Vagina (tissue), 2 donors: ENCODE measurements around the gene NEDD4L. TPM values are rescaled to one million over a fixed set of nuclear protein-coding genes. Genes with fewer than 3 reads are reported as not detected.

ENCODE experiments used
- DNase-seq, 2 donors: peaks; one replicate each; pipeline ENCODE4 v3.0.0-alpha.2; 2017; ENCODE audit errors: extremely low spot score in 2 of 2
- H3K27ac ChIP-seq: fragments of 200-600 bp; sonication (generic); one replicate; pipeline ENCODE4 v1.5.1; 2019
- H3K27me3 ChIP-seq: fragments of 200-600 bp; sonication (generic); one replicate; pipeline ENCODE4 v1.5.1; 2019
- H3K36me3 ChIP-seq, 2 donors: fragments of 200-600 bp; sonication (generic); one replicate each; pipeline ENCODE4 v1.5.1; 2017 to 2019
- H3K4me1 ChIP-seq: fragments of 200-600 bp; sonication (generic); one replicate; pipeline ENCODE4 v1.5.1; 2019
- H3K4me3 ChIP-seq, 2 donors: fragments of 200-600 bp; sonication (generic); 1 replicate in 1 of 2; 2 replicates in 1 of 2; pipeline ENCODE4 v1.5.1; 2016 to 2019
- H3K9me3 ChIP-seq: fragments of 200-600 bp; sonication (generic); one replicate; pipeline ENCODE4 v1.5.1; 2019
- CTCF ChIP-seq, 3 experiments: fragments of 450-650 bp in 2 of 3; fragments of 200-600 bp in 1 of 3; sonication (generic) in 1 of 3; IDR thresholded peaks; one replicate each; pipeline ENCODE4 v1.5.1; 2017 to 2019; ENCODE audit warnings: antibody characterized with exemption in 3 of 3, mild to moderate bottlenecking in 2 of 3, moderate library complexity in 2 of 3
- POLR2A ChIP-seq, 2 donors: fragments of 450-650 bp; IDR thresholded peaks; one replicate each; pipeline ENCODE4 v1.6.1; 2017; ENCODE audit warnings: antibody characterized with exemption in 2 of 2, mild to moderate bottlenecking in 2 of 2, moderate library complexity in 2 of 2
- POLR2AphosphoS5 ChIP-seq, 2 donors: sonication (generic); formaldehyde crosslinking; IDR thresholded peaks; one replicate each; pipeline ENCODE4 v1.9.0; 2017; ENCODE audit warnings: antibody characterized with exemption in 2 of 2, mild to moderate bottlenecking in 2 of 2, low read depth in 1 of 2; ENCODE audit not compliant: insufficient read depth in 1 of 2
- intact Hi-C: fragments of 100-400 bp; cut with DNase I; formaldehyde crosslinking; loops from one replicate; pipeline ENCODE4 v1.15.1; 2023
- total RNA-seq: library from RNA; depleted of rRNA; stranded (reverse); fragments of >200 nt; gene quantifications from one replicate; pipeline ENCODE4 v1.2.3, GENCODE V29; 2016

The NEDD4L gene
- total RNA-seq, 1 donor from 2014 or later = 42.2 TPM

- Histone ChIP-seq H3K36me3 (no peaks in the 10 kb centered on the region), H3K27ac (no peak overlapping the region), H3K9me3 (no peaks in the 10 kb centered on the region), H3K4me3 (no peak overlapping the region), H3K27me3 (no peaks in the 10 kb centered on the region), H3K4me1 (peaks cover 10% of the 10 kb centered on the region)
- intact Hi-C loops = no loop called here
- no peak for DNase-seq
- TF ChIP-seq CTCF (IDR thresholded peaks at IDR 0.05) (no peak), POLR2A (IDR thresholded peaks at IDR 0.05) (no peak), POLR2AphosphoS5 (IDR thresholded peaks at IDR 0.05; ENCODE audit: insufficient read depth in 1 of 2, low read depth in 1 of 2) (no peak)
Observed at GRCh38 chr18:58218117-58218516, 174.1 kb downstream of the NEDD4L start.

GRCh38 chr18:58221060-58221725, 177.2 kb downstream of the NEDD4L start:
- no peaks in the 10 kb centered on the region for H3K36me3 ChIP-seq
- TF ChIP-seq POLR2AphosphoS5 (IDR thresholded peaks at IDR 0.05; ENCODE audit: insufficient read depth in 1 of 2, low read depth in 1 of 2) (peak in 1 of 2 donors; percentile 36), CTCF (IDR thresholded peaks at IDR 0.05) (no peak), POLR2A (IDR thresholded peaks at IDR 0.05) (no peak)
- intact Hi-C loops = no loop called here
- H3K27me3 ChIP-seq = no peaks in the 10 kb centered on the region
- H3K4me1 ChIP-seq = peaks cover 31% of the 10 kb centered on the region
- H3K9me3 ChIP-seq = no peaks in the 10 kb centered on the region
- no peak for DNase-seq
- H3K4me3 ChIP-seq = peak overlapping the region in 1 of 2 donors; percentile 24
- H3K27ac ChIP-seq = peak overlapping the region; percentile 7

- H3K27ac ChIP-seq = peak overlapping the region; percentile 42
Observed at GRCh38 chr18:58222432-58223125, 178.6 kb downstream of the NEDD4L start.

GRCh38 chr18:58223717-58224424, 179.8 kb downstream of the NEDD4L start:
- no peak for TF ChIP-seq POLR2A (IDR thresholded peaks at IDR 0.05)
- peak; percentile 16 to 90 for TF ChIP-seq POLR2AphosphoS5 (IDR thresholded peaks at IDR 0.05; ENCODE audit: insufficient read depth in 1 of 2, low read depth in 1 of 2)

More at GRCh38 chr18:58222432-58223125, 178.6 kb downstream of the NEDD4L start:
- Histone ChIP-seq H3K9me3 (no peaks in the 10 kb centered on the region), H3K4me3 (peak overlapping the region in 1 of 2 donors; percentile 24), H3K27me3 (no peaks in the 10 kb centered on the region), H3K4me1 (peaks cover 31% of the 10 kb centered on the region), H3K36me3 (no peaks in the 10 kb centered on the region)
- intact Hi-C loops = no loop called here
- DNase-seq = no peak
- TF ChIP-seq POLR2A (IDR thresholded peaks at IDR 0.05) = no peak
- TF ChIP-seq CTCF (IDR thresholded peaks at IDR 0.05) = no peak
- no peak for TF ChIP-seq POLR2AphosphoS5 (IDR thresholded peaks at IDR 0.05; ENCODE audit: insufficient read depth in 1 of 2, low read depth in 1 of 2)

GRCh38 chr18:58224425-58224750, 180.4 kb downstream of the NEDD4L start:
- Histone ChIP-seq H3K4me1 (peaks cover 31% of the 10 kb centered on the region), H3K4me3 (no peak overlapping the region), H3K27ac (peak overlapping the region; percentile 62), H3K36me3 (no peaks in the 10 kb centered on the region), H3K9me3 (no peaks in the 10 kb centered on the region), H3K27me3 (no peaks in the 10 kb centered on the region)
- DNase-seq = no peak
- intact Hi-C loops = no loop called here
- TF ChIP-seq CTCF (IDR thresholded peaks at IDR 0.05) (no peak), POLR2AphosphoS5 (IDR thresholded peaks at IDR 0.05; ENCODE audit: insufficient read depth in 1 of 2, low read depth in 1 of 2) (no peak), POLR2A (IDR thresholded peaks at IDR 0.05) (no peak)

More at GRCh38 chr18:58223717-58224424, 179.8 kb downstream of the NEDD4L start:
- H3K4me3 ChIP-seq = peak overlapping the region in 1 of 2 donors; percentile 5
- H3K27me3 ChIP-seq = no peaks in the 10 kb centered on the region
- DNase-seq = no peak
- no peaks in the 10 kb centered on the region for H3K9me3 ChIP-seq
- H3K36me3 ChIP-seq = no peaks in the 10 kb centered on the region
- H3K4me1 ChIP-seq = peaks cover 31% of the 10 kb centered on the region
- H3K27ac ChIP-seq = peak overlapping the region; percentile 62
- intact Hi-C loops = no loop called here
